GM23338 (cell line): ENCODE results near the gene TULP4. TPM values are rescaled to one million over a fixed set of nuclear protein-coding genes. Genes with fewer than 3 reads are reported as not detected.
A peak's percentile ranks its signal among the peaks of the same experiment; 100 is the strongest.

Source experiments
- ATAC-seq: fragments of 200-7000 bp; cut with Tn5 transposase; 3 replicates; pipeline ENCODE4 v1.9.1; 2020
- DNase-seq: peaks from one replicate; pipeline ENCODE4 v3.0.0-alpha.2; 2015; ENCODE audit warnings: low spot score
- H2AFZ ChIP-seq: fragments of 200-600 bp; sonication (generic); 2 replicates; pipeline ENCODE4 v1.8.0; 2016; ENCODE audit warnings: antibody characterized with exemption, mild to moderate bottlenecking, moderate library complexity
- H3F3A ChIP-seq: fragments of 200-600 bp; sonication (generic); replicated peaks from 2 replicates; pipeline ENCODE4 v1.8.0; 2017; ENCODE audit warnings: antibody characterized with exemption, mixed run types, low read depth
- H3K27ac ChIP-seq: fragments of 200-600 bp; sonication (generic); 2 replicates; pipeline ENCODE4 v1.6.1; 2016; ENCODE audit warnings: low read depth
- H3K27me3 ChIP-seq: fragments of 200-600 bp; sonication (generic); 2 replicates; pipeline ENCODE4 v1.8.0; 2016; ENCODE audit warnings: mild to moderate bottlenecking, mixed run types, moderate library complexity; ENCODE audit not compliant: insufficient read depth
- H3K36me3 ChIP-seq: fragments of 200-600 bp; sonication (generic); 2 replicates; pipeline ENCODE4 v1.8.0; 2016; ENCODE audit warnings: mild to moderate bottlenecking; ENCODE audit not compliant: insufficient read depth
- H3K4me1 ChIP-seq: fragments of 200-600 bp; sonication (generic); 2 replicates; pipeline ENCODE4 v1.8.0; 2016; ENCODE audit warnings: mild to moderate bottlenecking, moderate library complexity; ENCODE audit not compliant: insufficient read depth
- H3K4me2 ChIP-seq: fragments of 200-600 bp; sonication (generic); 2 replicates; pipeline ENCODE4 v1.7.1; 2017; ENCODE audit warnings: mixed run types
- H3K4me3 ChIP-seq: fragments of 200-600 bp; sonication (generic); 2 replicates; pipeline ENCODE4 v1.6.1; 2016; ENCODE audit warnings: mixed run types
- H3K79me2 ChIP-seq: fragments of 200-600 bp; sonication (generic); replicated peaks from 2 replicates; pipeline ENCODE4 v1.8.0; 2017; ENCODE audit warnings: mild to moderate bottlenecking; ENCODE audit not compliant: insufficient read depth
- H3K9me2 ChIP-seq: fragments of 200-600 bp; sonication (generic); 2 replicates; pipeline ENCODE4 v1.8.0; 2017; ENCODE audit not compliant: insufficient read depth
- H4K20me1 ChIP-seq: fragments of 200-600 bp; sonication (generic); replicated peaks from 2 replicates; pipeline ENCODE4 v1.8.0; 2017; ENCODE audit warnings: mild to moderate bottlenecking; ENCODE audit not compliant: insufficient read depth
- H3K27ac Mint-ChIP-seq: 2 replicates; pipeline ENCODE4 v1.8.0; 2020; ENCODE audit warnings: inconsistent platforms, mild to moderate bottlenecking, moderate library complexity, mixed read lengths
- H3K27me3 Mint-ChIP-seq: 3 replicates; pipeline ENCODE4 v1.8.0; 2022; ENCODE audit warnings: low read depth, mild to moderate bottlenecking, moderate library complexity, mixed read lengths, inconsistent platforms; ENCODE audit not compliant: insufficient read depth, poor library complexity
- H3K36me3 Mint-ChIP-seq: 3 replicates; pipeline ENCODE4 v1.8.0; 2021; ENCODE audit warnings: low read depth, mild to moderate bottlenecking, inconsistent platforms, moderate library complexity, mixed read lengths
- H3K4me1 Mint-ChIP-seq: 3 replicates; pipeline ENCODE4 v1.8.0; 2020; ENCODE audit warnings: mild to moderate bottlenecking, inconsistent platforms, mixed read lengths
- H3K4me3 Mint-ChIP-seq: 3 replicates; pipeline ENCODE4 v1.8.0; 2021; ENCODE audit warnings: moderate library complexity, mild to moderate bottlenecking, inconsistent platforms, mixed read lengths
- H3K9me3 Mint-ChIP-seq: 3 replicates; pipeline ENCODE4 v1.8.0; 2020; ENCODE audit warnings: moderate library complexity, mild to moderate bottlenecking, inconsistent platforms, mixed read lengths
- CREB1 ChIP-seq: fragments of 250-450 bp; sonication (Bioruptor Pico); IDR thresholded peaks from 2 replicates; pipeline ENCODE4 v1.5.0; 2020; ENCODE audit warnings: low read depth, mild to moderate bottlenecking, moderate library complexity
- EZH2 ChIP-seq: fragments of 200-600 bp; sonication (generic); IDR thresholded peaks from one replicate; pipeline ENCODE4 v1.8.0; 2017; ENCODE audit warnings: antibody characterized with exemption, mild to moderate bottlenecking, low read depth; ENCODE audit not compliant: unreplicated experiment
- EZH2phosphoT487 ChIP-seq: fragments of 200-600 bp; sonication (generic); IDR thresholded peaks from one replicate; pipeline ENCODE4 v1.8.1; 2018; ENCODE audit warnings: antibody characterized with exemption; ENCODE audit not compliant: unreplicated experiment
- JUNB ChIP-seq: IDR thresholded peaks from one replicate; pipeline ENCODE4 v1.6.1; 2016; ENCODE audit warnings: antibody characterized with exemption; ENCODE audit not compliant: unreplicated experiment
- NANOG ChIP-seq: IDR thresholded peaks from 2 replicates; pipeline ENCODE4 v1.6.1; 2016; ENCODE audit warnings: antibody characterized with exemption, borderline replicate concordance
- POLR2AphosphoS5 ChIP-seq: IDR thresholded peaks from 2 replicates; pipeline ENCODE4 v1.6.1; 2016; ENCODE audit warnings: antibody characterized with exemption, low read depth
- STAT1 ChIP-seq: IDR thresholded peaks from one replicate; pipeline ENCODE4 v1.6.1; 2016; ENCODE audit warnings: antibody characterized with exemption; ENCODE audit not compliant: unreplicated experiment
- ZNF114 ChIP-seq: fragments of 250-450 bp; sonication (Bioruptor Pico); IDR thresholded peaks from 2 replicates; pipeline ENCODE4 v1.5.0; 2020; ENCODE audit warnings: mild to moderate bottlenecking, moderate library complexity
- ZNF331 ChIP-seq: fragments of 250-450 bp; sonication (Bioruptor Pico); IDR thresholded peaks from 2 replicates; pipeline ENCODE4 v1.5.0; 2020; ENCODE audit warnings: low read depth, mild to moderate bottlenecking, moderate library complexity
- polyA plus RNA-seq: library from polyadenylated mRNA; unstranded; fragments of >200 nt; fragmentation: Nextera tagmentation; extraction: Ambion mirVana; gene quantifications from 2 replicates; pipeline ENCODE4 v1.2.1, GENCODE V29; 2016
- total RNA-seq: library from RNA; depleted of rRNA; stranded (reverse); fragments of >200 nt; shearing (Covaris generic); gene quantifications from 2 replicates; pipeline ENCODE4 v1.2.3, GENCODE V29; 2014
- TF ChIP-seq, protein P1 (sequence below), 2 experiments: fragments of 200-600 bp in 1 of 2; sonication (generic) in 1 of 2; conservative IDR thresholded peaks; 2 replicates each; pipeline versions ENCODE4 v1.5.1 to v1.6.1; 2016 to 2017; ENCODE audit warnings: antibody characterized with exemption in 2 of 2, low read depth in 2 of 2, mild to moderate bottlenecking in 2 of 2, moderate library complexity in 1 of 2
- TF ChIP-seq, protein P2 (sequence below): IDR thresholded peaks from 2 replicates; pipeline ENCODE4 v1.6.1; 2016; ENCODE audit warnings: antibody characterized with exemption
- TF ChIP-seq, protein P3 (sequence below): fragments of 250-450 bp; sonication (Bioruptor Pico); IDR thresholded peaks from 2 replicates; pipeline ENCODE4 v1.5.0; 2020; ENCODE audit warnings: mild to moderate bottlenecking, moderate library complexity
- TF ChIP-seq, protein P4 (sequence below): IDR thresholded peaks from one replicate; pipeline ENCODE4 v1.6.1; 2018; ENCODE audit warnings: antibody characterized with exemption; ENCODE audit not compliant: unreplicated experiment

Gene TULP4
- total and polyA plus RNA-seq, 2 experiments from 2014 or later: 31.2 to 50.2 TPM

DNA sequence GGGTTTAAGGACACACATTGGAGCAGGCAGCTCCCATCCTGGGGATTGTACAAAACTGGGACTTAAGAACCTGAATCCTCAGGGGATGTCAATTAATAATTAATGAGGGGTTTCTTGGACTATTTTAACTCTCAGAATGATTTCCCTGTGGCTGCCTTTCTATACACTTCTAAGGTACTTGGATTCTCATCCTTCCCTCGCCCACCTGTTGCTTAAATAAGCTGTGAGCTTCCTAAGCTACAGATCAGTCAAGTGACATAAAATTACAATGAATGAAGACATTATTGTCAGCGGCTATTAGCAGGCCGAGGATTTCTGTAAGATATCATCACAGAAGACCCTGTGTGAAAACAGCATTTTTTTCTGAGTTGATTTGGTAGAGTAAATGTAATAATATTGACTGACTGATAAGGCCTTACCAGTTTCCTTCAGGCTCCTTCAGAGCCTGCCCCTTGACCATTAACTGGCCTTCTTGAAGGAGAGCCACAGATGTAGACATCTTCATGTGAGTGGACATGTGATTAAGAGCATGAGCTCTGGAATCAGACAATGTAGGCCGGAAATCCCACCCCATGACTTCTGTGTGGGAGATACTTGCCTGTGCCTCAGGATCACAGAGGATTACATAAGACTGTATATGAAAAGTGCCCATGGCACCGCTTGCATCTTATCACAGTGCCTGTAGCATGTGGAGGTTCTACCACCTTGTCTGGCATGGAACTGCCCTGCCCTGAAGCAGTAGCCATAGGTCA, 101.7 kb downstream of the TULP4 start:
- Histone ChIP-seq H3K36me3 (no peaks in the 10 kb centered on the region), H3K4me2 (no peak overlapping the region), H3K4me1 (no peaks in the 10 kb centered on the region), H3K79me2 (0 out of 2 replicates have a peak, but pooled peaks cover under 1% of the 10 kb centered on the region), H2AFZ (no peak overlapping the region), H3K9me2 (no peaks in the 10 kb centered on the region), H3K27ac (no peak overlapping the region), H4K20me1 (no peaks in the 10 kb centered on the region), H3F3A (no peaks in the 10 kb centered on the region), H3K27me3 (no peaks in the 10 kb centered on the region), H3K4me3 (no peak overlapping the region)
- TF ChIP-seq, protein P1, sequence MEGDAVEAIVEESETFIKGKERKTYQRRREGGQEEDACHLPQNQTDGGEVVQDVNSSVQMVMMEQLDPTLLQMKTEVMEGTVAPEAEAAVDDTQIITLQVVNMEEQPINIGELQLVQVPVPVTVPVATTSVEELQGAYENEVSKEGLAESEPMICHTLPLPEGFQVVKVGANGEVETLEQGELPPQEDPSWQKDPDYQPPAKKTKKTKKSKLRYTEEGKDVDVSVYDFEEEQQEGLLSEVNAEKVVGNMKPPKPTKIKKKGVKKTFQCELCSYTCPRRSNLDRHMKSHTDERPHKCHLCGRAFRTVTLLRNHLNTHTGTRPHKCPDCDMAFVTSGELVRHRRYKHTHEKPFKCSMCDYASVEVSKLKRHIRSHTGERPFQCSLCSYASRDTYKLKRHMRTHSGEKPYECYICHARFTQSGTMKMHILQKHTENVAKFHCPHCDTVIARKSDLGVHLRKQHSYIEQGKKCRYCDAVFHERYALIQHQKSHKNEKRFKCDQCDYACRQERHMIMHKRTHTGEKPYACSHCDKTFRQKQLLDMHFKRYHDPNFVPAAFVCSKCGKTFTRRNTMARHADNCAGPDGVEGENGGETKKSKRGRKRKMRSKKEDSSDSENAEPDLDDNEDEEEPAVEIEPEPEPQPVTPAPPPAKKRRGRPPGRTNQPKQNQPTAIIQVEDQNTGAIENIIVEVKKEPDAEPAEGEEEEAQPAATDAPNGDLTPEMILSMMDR (conservative IDR thresholded peaks at IDR 0.05; ENCODE audit: low read depth in 2 of 2): no peak
- TF ChIP-seq STAT1: no peak
- TF ChIP-seq JUNB: no peak
- TF ChIP-seq, protein P2, sequence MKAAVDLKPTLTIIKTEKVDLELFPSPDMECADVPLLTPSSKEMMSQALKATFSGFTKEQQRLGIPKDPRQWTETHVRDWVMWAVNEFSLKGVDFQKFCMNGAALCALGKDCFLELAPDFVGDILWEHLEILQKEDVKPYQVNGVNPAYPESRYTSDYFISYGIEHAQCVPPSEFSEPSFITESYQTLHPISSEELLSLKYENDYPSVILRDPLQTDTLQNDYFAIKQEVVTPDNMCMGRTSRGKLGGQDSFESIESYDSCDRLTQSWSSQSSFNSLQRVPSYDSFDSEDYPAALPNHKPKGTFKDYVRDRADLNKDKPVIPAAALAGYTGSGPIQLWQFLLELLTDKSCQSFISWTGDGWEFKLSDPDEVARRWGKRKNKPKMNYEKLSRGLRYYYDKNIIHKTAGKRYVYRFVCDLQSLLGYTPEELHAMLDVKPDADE: no peak
- no peak for TF ChIP-seq EZH2
- TF ChIP-seq POLR2AphosphoS5: no peak
- no peak for TF ChIP-seq ZNF114 (CRISPR knock-in tag)
- TF ChIP-seq, protein P3, sequence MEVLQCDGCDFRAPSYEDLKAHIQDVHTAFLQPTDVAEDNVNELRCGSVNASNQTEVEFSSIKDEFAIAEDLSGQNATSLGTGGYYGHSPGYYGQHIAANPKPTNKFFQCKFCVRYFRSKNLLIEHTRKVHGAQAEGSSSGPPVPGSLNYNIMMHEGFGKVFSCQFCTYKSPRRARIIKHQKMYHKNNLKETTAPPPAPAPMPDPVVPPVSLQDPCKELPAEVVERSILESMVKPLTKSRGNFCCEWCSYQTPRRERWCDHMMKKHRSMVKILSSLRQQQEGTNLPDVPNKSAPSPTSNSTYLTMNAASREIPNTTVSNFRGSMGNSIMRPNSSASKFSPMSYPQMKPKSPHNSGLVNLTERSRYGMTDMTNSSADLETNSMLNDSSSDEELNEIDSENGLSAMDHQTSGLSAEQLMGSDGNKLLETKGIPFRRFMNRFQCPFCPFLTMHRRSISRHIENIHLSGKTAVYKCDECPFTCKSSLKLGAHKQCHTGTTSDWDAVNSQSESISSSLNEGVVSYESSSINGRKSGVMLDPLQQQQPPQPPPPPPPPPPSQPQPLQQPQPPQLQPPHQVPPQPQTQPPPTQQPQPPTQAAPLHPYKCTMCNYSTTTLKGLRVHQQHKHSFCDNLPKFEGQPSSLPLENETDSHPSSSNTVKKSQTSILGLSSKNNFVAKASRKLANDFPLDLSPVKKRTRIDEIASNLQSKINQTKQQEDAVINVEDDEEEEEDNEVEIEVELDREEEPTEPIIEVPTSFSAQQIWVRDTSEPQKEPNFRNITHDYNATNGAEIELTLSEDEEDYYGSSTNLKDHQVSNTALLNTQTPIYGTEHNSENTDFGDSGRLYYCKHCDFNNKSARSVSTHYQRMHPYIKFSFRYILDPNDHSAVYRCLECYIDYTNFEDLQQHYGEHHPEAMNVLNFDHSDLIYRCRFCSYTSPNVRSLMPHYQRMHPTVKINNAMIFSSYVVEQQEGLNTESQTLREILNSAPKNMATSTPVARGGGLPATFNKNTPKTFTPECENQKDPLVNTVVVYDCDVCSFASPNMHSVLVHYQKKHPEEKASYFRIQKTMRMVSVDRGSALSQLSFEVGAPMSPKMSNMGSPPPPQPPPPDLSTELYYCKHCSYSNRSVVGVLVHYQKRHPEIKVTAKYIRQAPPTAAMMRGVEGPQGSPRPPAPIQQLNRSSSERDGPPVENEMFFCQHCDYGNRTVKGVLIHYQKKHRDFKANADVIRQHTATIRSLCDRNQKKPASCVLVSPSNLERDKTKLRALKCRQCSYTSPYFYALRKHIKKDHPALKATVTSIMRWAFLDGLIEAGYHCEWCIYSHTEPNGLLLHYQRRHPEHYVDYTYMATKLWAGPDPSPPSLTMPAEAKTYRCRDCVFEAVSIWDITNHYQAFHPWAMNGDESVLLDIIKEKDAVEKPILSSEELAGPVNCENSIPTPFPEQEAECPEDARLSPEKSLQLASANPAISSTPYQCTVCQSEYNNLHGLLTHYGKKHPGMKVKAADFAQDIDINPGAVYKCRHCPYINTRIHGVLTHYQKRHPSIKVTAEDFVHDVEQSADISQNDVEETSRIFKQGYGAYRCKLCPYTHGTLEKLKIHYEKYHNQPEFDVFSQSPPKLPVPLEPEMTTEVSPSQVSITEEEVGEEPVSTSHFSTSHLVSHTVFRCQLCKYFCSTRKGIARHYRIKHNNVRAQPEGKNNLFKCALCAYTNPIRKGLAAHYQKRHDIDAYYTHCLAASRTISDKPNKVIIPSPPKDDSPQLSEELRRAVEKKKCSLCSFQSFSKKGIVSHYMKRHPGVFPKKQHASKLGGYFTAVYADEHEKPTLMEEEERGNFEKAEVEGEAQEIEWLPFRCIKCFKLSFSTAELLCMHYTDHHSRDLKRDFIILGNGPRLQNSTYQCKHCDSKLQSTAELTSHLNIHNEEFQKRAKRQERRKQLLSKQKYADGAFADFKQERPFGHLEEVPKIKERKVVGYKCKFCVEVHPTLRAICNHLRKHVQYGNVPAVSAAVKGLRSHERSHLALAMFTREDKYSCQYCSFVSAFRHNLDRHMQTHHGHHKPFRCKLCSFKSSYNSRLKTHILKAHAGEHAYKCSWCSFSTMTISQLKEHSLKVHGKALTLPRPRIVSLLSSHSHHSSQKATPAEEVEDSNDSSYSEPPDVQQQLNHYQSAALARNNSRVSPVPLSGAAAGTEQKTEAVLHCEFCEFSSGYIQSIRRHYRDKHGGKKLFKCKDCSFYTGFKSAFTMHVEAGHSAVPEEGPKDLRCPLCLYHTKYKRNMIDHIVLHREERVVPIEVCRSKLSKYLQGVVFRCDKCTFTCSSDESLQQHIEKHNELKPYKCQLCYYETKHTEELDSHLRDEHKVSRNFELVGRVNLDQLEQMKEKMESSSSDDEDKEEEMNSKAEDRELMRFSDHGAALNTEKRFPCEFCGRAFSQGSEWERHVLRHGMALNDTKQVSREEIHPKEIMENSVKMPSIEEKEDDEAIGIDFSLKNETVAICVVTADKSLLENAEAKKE: no peak
- TF ChIP-seq NANOG: no peak
- TF ChIP-seq CREB1 (CRISPR knock-in tag): no peak
- TF ChIP-seq EZH2phosphoT487: no peak
- TF ChIP-seq, protein P4, sequence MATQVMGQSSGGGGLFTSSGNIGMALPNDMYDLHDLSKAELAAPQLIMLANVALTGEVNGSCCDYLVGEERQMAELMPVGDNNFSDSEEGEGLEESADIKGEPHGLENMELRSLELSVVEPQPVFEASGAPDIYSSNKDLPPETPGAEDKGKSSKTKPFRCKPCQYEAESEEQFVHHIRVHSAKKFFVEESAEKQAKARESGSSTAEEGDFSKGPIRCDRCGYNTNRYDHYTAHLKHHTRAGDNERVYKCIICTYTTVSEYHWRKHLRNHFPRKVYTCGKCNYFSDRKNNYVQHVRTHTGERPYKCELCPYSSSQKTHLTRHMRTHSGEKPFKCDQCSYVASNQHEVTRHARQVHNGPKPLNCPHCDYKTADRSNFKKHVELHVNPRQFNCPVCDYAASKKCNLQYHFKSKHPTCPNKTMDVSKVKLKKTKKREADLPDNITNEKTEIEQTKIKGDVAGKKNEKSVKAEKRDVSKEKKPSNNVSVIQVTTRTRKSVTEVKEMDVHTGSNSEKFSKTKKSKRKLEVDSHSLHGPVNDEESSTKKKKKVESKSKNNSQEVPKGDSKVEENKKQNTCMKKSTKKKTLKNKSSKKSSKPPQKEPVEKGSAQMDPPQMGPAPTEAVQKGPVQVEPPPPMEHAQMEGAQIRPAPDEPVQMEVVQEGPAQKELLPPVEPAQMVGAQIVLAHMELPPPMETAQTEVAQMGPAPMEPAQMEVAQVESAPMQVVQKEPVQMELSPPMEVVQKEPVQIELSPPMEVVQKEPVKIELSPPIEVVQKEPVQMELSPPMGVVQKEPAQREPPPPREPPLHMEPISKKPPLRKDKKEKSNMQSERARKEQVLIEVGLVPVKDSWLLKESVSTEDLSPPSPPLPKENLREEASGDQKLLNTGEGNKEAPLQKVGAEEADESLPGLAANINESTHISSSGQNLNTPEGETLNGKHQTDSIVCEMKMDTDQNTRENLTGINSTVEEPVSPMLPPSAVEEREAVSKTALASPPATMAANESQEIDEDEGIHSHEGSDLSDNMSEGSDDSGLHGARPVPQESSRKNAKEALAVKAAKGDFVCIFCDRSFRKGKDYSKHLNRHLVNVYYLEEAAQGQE: no peak
- no peak for TF ChIP-seq ZNF331
- DNase-seq (no peak), ATAC-seq (no peak)
- Mint-ChIP-seq H3K27ac (0 out of 2 replicates have a peak overlapping the region, but pooled peaks have one; percentile 10), H3K36me3 (peaks cover 5% of the 10 kb centered on the region; the same call in 2 of the 3 replicates), H3K27me3 (peaks cover 3% of the 10 kb centered on the region), H3K4me1 (peaks cover 2% of the 10 kb centered on the region; the same call in 1 of the 3 replicates), H3K9me3 (no peaks in the 10 kb centered on the region), H3K4me3 (no peak overlapping the region)
